ENCODE results near the gene SLC15A4. TPM values are rescaled to one million over a fixed set of nuclear protein-coding genes. Genes with fewer than 3 reads are reported as not detected.

Gene SLC15A4
- total and polyA plus RNA-seq, 2 of the 4 experiments (the other 2 are of a cell fraction), result 15.4 to 21.9 TPM

- H2BK20ac ChIP-seq (ENCODE audit: low read depth, low read length), result no peak overlapping the region
- H4K5ac ChIP-seq (ENCODE audit: low read depth, low read length), result no peak overlapping the region
- dilution Hi-C loops (cut with HindIII; ENCODE audit: low sequenced_read_pairs, unreplicated experiment) (no loop called here), intact Hi-C loops (cut with micrococcal nuclease) (no loop called here), in situ Hi-C loops (cut with MboI; ENCODE audit: low sequenced_read_pairs) (no loop called here)
- ChIA-PET CTCF (no interaction called here), POLR2A (ENCODE audit: unreplicated experiment) (no interaction called here)
- no peak overlapping the region for H3K4ac ChIP-seq (ENCODE audit: low read depth, low read length)
- no peak overlapping the region for H3K27ac ChIP-seq (ENCODE audit: insufficient read depth, low read length)
- no peak overlapping the region for H2AFZ ChIP-seq (replicated peaks; ENCODE audit: low read length, poor library complexity)
- H3K56ac ChIP-seq (ENCODE audit: extremely low read depth, insufficient read depth, low read length), result no peak overlapping the region
- no peak overlapping the region for H2AK9ac ChIP-seq (replicated peaks; ENCODE audit: low read depth, low read length, poor library complexity)
- H2BK5ac ChIP-seq (ENCODE audit: low read depth, low read length, poor library complexity, severe bottlenecking), result no peak overlapping the region
- H3K27me3 ChIP-seq (ENCODE audit: control insufficient read depth, insufficient read depth, low read length), result no peaks in the 10 kb centered on the region
- H3K9me1 ChIP-seq (ENCODE audit: insufficient read depth, low read length), result no peaks in the 10 kb centered on the region
- H3K9me3 ChIP-seq (ENCODE audit: control insufficient read depth, insufficient read depth, low read length), result peaks cover 28% of the 10 kb centered on the region
- DNase-seq, result no peak
- no peak overlapping the region for H2BK120ac ChIP-seq (ENCODE audit: low read depth, low read length)
- no TSS peak for BruUV-seq (replicated peaks)
- no peak overlapping the region for H3K9ac ChIP-seq (ENCODE audit: low read depth, low read length)
- H3K4me3 ChIP-seq (ENCODE audit: insufficient read depth, low read depth, low read length), result no peak overlapping the region
- H4K8ac ChIP-seq (ENCODE audit: low read depth in 2 of 2, low read length in 2 of 2), result no peak overlapping the region
- H3K18ac ChIP-seq (ENCODE audit: low read depth, low read length), result no peak overlapping the region
- H3K79me1 ChIP-seq (ENCODE audit: low read depth in 1 of 2, low read length in 2 of 2), result no peaks in the 10 kb centered on the region
- no peaks in the 10 kb centered on the region for H4K20me1 ChIP-seq (ENCODE audit: insufficient read depth, low read length)
- no peak overlapping the region for H3K4me2 ChIP-seq (ENCODE audit: low read depth, low read length)
- no peak overlapping the region for H3K14ac ChIP-seq (replicated peaks; ENCODE audit: low read depth, low read length)
- no peak overlapping the region for H3K23ac ChIP-seq (ENCODE audit: low read depth, low read length)
- H2BK15ac ChIP-seq (ENCODE audit: low read depth, low read length), result no peak overlapping the region
- no peaks in the 10 kb centered on the region for H3K36me3 ChIP-seq (ENCODE audit: control insufficient read depth, insufficient read depth, low read length)
- H4K91ac ChIP-seq (ENCODE audit: insufficient read depth, low read depth, low read length), result no peak overlapping the region
- no peak for ATAC-seq (ENCODE audit: low read depth)
- WGBS, 2 experiments (ENCODE audit: extremely low coverage in 2 of 2, insufficient read length in 1 of 2), result 66% methylated on average over 6 of the region's 11 CpGs; no CpG with 5 or more reads in 1 of the 2 experiments
- TF ChIP-seq RCOR1 (IDR thresholded peaks at IDR 0.05; ENCODE audit: insufficient replicate concordance, low read length), result no peak
- TF ChIP-seq FOS (IDR thresholded peaks at IDR 0.05; ENCODE audit: low read depth, low read length), result no peak
- no peak for TF ChIP-seq SMC3 (IDR thresholded peaks at IDR 0.05; ENCODE audit: low read depth, low read length)
- TF ChIP-seq POLR2A (IDR thresholded peaks at IDR 0.05; ENCODE audit: low read depth, low read length), result no peak
- TF ChIP-seq, protein P1, sequence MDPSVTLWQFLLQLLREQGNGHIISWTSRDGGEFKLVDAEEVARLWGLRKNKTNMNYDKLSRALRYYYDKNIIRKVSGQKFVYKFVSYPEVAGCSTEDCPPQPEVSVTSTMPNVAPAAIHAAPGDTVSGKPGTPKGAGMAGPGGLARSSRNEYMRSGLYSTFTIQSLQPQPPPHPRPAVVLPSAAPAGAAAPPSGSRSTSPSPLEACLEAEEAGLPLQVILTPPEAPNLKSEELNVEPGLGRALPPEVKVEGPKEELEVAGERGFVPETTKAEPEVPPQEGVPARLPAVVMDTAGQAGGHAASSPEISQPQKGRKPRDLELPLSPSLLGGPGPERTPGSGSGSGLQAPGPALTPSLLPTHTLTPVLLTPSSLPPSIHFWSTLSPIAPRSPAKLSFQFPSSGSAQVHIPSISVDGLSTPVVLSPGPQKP (IDR thresholded peaks at IDR 0.05; ENCODE audit: borderline replicate concordance, low read depth, low read length), result no peak
- no peak for TF ChIP-seq BHLHE40 (IDR thresholded peaks at IDR 0.05; ENCODE audit: low read depth, low read length)
- no peak for TF ChIP-seq CHD1 (IDR thresholded peaks at IDR 0.05; ENCODE audit: low read depth, low read length)
- TF ChIP-seq RFX5 (IDR thresholded peaks at IDR 0.05; ENCODE audit: low read depth, low read length), result no peak
- no peak for TF ChIP-seq MXI1 (IDR thresholded peaks at IDR 0.05; ENCODE audit: borderline replicate concordance, low read depth, low read length)
- TF ChIP-seq CEBPB (IDR thresholded peaks at IDR 0.05; ENCODE audit: low read depth, low read length), result no peak
- no peak for TF ChIP-seq NFE2L2 (IDR thresholded peaks at IDR 0.05; ENCODE audit: low read depth, low read length)
- TF ChIP-seq, protein P2, sequence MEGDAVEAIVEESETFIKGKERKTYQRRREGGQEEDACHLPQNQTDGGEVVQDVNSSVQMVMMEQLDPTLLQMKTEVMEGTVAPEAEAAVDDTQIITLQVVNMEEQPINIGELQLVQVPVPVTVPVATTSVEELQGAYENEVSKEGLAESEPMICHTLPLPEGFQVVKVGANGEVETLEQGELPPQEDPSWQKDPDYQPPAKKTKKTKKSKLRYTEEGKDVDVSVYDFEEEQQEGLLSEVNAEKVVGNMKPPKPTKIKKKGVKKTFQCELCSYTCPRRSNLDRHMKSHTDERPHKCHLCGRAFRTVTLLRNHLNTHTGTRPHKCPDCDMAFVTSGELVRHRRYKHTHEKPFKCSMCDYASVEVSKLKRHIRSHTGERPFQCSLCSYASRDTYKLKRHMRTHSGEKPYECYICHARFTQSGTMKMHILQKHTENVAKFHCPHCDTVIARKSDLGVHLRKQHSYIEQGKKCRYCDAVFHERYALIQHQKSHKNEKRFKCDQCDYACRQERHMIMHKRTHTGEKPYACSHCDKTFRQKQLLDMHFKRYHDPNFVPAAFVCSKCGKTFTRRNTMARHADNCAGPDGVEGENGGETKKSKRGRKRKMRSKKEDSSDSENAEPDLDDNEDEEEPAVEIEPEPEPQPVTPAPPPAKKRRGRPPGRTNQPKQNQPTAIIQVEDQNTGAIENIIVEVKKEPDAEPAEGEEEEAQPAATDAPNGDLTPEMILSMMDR (conservative IDR thresholded peaks at IDR 0.05; ENCODE audit: low read depth, low read length), result no peak
- TF ChIP-seq MAFK (IDR thresholded peaks at IDR 0.05; ENCODE audit: low read depth, low read length), result no peak
- TF ChIP-seq, protein P3, sequence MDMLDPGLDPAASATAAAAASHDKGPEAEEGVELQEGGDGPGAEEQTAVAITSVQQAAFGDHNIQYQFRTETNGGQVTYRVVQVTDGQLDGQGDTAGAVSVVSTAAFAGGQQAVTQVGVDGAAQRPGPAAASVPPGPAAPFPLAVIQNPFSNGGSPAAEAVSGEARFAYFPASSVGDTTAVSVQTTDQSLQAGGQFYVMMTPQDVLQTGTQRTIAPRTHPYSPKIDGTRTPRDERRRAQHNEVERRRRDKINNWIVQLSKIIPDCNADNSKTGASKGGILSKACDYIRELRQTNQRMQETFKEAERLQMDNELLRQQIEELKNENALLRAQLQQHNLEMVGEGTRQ (IDR thresholded peaks at IDR 0.05; ENCODE audit: low read depth, low read length), result no peak
- no peak for TF ChIP-seq MAZ (IDR thresholded peaks at IDR 0.05; ENCODE audit: borderline replicate concordance, low read depth, low read length)
- H2AK5ac ChIP-seq (ENCODE audit: low read depth, low read length), result no peak overlapping the region
- no peaks in the 10 kb centered on the region for H3K4me1 ChIP-seq (ENCODE audit: control insufficient read depth, insufficient read depth, low read length)
Observed at GRCh38 chr12:128863957-128864356, 40.2 kb upstream of the SLC15A4 start.

All from IMR-90 (cell line).